ENCODE results near the gene ATG10.

GRCh38 chr5:82058710-82059109 is 86.9 kb downstream of the ATG10 start:
- no peak for TF ChIP-seq CTCF (IDR thresholded peaks at IDR 0.05)
- TF ChIP-seq POLR2A (IDR thresholded peaks at IDR 0.05): no peak

Data from uterus (tissue), 2 donors.